GM18505 (cell line): ENCODE results near the gene RSPRY1.
"Not testable (repeated sequence)": the region's sequence is repeated elsewhere in the genome, so short reads cannot be mapped to it uniquely, and the experiment has no call there.

Experiments used
- ATAC-seq: cut with Tn5 transposase; IDR thresholded peaks from one replicate; pipeline ENCODE4 v1.9.1; 2021; ENCODE audit not compliant: unreplicated experiment
- POLR2A ChIP-seq: IDR thresholded peaks from 4 replicates; pipeline ENCODE4 v1.6.1; 2011; ENCODE audit warnings: borderline replicate concordance; ENCODE audit not compliant: insufficient read depth, insufficient read length; ENCODE audit errors: extremely low read depth

Gene RSPRY1

GRCh38 chr16:57266531-57267260 is 80.6 kb downstream of the RSPRY1 start:
- no peak for ATAC-seq
- TF ChIP-seq POLR2A, result no peak

- ATAC-seq, result not testable (repeated sequence)
Observed at GRCh38 chr16:57267343-57267742, 81.2 kb downstream of the RSPRY1 start.

- no peak for TF ChIP-seq POLR2A
- ATAC-seq, result no peak
Observed at GRCh38 chr16:57268804-57269800, 83.0 kb downstream of the RSPRY1 start.

GRCh38 chr16:57270221-57271062 is 84.3 kb downstream of the RSPRY1 start:
- TF ChIP-seq POLR2A, result no peak
- no peak for ATAC-seq

DNA sequence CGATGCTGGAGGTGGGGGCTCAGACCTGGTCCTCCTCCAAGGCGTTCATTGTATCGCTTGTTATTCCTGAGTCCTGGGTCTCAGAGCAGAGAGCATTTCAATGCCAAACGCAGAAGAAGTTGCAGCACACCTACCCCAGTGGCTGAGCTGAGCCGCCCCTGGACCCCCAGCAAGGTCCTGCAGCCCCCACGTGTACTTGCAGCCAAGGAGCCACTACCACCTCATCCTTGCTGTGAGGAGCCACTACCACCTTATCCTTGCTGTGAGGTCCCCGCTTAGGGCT is 84.9 kb downstream of the RSPRY1 start:
- no peak for ATAC-seq
- no peak for TF ChIP-seq POLR2A

GRCh38 chr16:57271867-57272495 is 85.9 kb downstream of the RSPRY1 start:
- no peak for ATAC-seq

DNA sequence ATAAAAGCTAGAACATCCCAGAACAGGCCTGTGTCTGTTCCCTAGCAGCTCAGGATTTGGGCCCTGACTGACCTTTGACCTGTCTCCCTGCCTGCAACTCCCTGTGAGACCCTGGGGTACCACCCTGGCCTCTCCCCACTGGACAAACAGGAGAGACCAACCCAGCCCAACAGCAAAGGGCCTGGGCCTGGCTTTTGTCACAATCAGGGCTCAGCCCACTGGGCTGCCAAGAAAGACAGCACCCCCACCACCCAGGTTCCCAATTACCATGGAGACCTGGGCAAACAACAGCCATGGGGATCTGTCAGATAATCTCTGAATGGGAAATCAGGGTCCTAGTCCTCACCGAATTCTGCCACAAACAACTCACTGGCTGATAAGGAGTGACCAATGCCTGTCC is 87.2 kb downstream of the RSPRY1 start:
- no peak for TF ChIP-seq POLR2A
- no peak for ATAC-seq

More at GRCh38 chr16:57271867-57272495, 85.9 kb downstream of the RSPRY1 start:
- TF ChIP-seq POLR2A, result no peak

DNA sequence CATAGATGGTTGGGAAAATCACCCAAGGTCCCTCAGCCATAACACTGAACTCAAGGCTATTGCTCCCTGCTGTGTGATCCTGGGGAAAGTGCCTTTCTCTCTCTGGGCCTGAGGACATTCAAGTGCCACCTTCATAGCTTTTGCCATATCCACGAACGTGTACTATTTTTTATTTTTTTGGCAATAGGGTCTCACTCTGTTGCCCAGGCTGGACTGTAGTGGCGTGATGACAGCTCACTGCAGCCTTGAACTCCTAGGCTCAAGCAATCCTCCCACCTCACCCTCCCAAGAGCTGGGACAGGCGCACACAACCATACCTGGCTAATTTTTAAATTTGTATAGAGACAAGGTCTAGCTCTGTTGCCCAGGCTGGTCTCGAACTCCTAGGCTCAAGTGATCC is 87.7 kb downstream of the RSPRY1 start:
- ATAC-seq, result no peak
- TF ChIP-seq POLR2A, result no peak

DNA sequence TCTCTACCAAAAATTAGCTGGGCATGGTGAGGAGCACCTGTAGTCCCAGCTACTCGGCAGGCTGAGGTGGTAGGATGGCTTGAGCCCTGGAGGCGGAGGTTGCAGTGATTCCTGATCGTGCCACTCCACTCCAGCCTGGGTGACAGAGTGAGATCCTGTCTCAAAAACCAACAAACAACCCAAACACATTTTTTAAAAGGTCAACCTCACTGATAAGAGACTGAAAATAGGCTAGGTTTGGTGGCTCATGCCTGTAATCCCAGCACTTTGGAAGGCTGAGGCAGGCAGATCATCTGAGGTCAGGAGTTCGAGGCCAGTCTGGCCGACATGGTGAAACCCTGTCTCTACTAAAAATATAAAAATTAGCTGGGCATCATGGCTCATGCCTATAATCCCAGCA is 89.8 kb downstream of the RSPRY1 start:
- not testable (repeated sequence) for ATAC-seq

DNA sequence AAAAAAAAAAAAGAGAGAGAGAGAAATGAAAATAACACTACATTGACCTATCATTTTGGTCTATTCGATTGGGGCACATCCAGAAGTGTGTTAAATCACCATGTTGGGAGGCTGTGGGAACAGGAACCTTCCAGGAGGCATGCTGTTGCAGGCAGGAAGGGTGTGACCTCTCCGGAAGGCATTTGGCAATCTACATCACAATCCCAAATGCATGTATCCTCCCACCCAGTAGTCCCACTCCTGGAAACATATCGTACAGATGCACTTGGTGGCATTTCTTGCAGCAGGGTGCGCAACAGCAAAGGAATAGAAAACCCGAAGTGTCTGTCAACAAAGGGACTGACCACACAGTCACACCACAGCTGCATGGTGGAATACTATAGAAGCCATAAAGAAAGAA is 90.5 kb downstream of the RSPRY1 start:
- no peak for ATAC-seq
- no peak for TF ChIP-seq POLR2A

DNA sequence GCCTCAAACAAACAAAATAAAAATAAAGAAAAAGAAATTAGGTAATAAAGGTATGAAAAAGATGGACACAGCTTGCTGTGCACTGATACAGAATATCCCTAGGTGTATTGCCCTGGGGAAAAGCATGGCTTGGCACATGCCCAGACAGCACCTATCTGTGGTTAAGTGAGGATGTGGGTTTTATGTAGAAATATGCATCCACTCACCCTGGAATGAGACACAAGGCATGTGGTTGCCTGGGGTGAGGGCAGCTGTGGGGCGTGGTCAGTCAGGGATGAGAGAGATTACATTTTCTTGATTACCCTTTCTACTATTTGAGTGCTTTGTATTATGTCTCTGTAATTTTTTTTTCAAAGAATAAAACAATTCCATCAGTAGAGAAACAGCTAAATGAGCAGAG is 91.5 kb downstream of the RSPRY1 start:
- no peak for TF ChIP-seq POLR2A
- ATAC-seq, result no peak

DNA sequence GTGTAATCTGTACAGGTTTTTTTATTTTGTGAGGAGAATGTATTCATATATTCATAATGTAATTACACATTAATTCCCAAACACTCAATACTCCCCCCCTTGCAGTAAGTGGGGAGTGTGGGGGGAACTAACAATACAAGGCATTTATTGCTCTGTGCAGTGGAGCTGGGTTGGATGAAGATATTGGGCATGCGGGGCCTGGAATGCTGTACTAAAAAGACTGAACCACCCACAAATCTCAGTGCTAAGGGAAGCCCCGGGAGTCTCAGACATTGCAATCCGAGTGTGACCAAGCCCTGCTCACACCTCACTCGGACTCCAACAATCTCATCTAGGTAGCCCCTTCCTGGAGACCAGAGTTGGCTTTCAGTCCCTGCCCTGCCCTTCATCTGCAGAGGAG is 92.4 kb downstream of the RSPRY1 start:
- ATAC-seq, result no peak
- TF ChIP-seq POLR2A, result no peak
